CD4-positive, CD25-positive, alpha-beta regulatory T cell (primary cell): ENCODE measurements around the gene LAIR2. TPM values are rescaled to one million over a fixed set of nuclear protein-coding genes. Genes with fewer than 3 reads are reported as not detected.

Experiments
- ATAC-seq, 2 donors: fragments of 150-1000 bp; cut with Tn5 transposase; one replicate each; pipeline ENCODE4 v1.10.0; 2021; ENCODE audit warnings: low read depth in 2 of 2, moderate number of reproducible peaks in 2 of 2, moderate library complexity in 1 of 2
- DNase-seq, 3 donors: peaks; one replicate each; pipeline versions ENCODE4 v3.0.0 to v3.0.0-alpha.2; 2012 to 2022; ENCODE audit warnings: mixed read lengths in 1 of 3
- H3K27ac ChIP-seq: one replicate; pipeline ENCODE4 v1.7.0; 2013; ENCODE audit warnings: mild to moderate bottlenecking, low read length; ENCODE audit not compliant: insufficient read depth, poor library complexity, severe bottlenecking
- H3K27me3 ChIP-seq: one replicate; pipeline ENCODE4 v1.7.0; 2013; ENCODE audit warnings: low read length; ENCODE audit not compliant: control insufficient read depth, insufficient read depth
- H3K36me3 ChIP-seq: one replicate; pipeline ENCODE4 v1.7.0; 2013; ENCODE audit warnings: mild to moderate bottlenecking, low read length, moderate library complexity; ENCODE audit not compliant: control insufficient read depth, insufficient read depth
- H3K4me1 ChIP-seq: 2 replicates; pipeline ENCODE4 v1.7.0; 2013; ENCODE audit warnings: mild to moderate bottlenecking, low read length; ENCODE audit not compliant: insufficient read depth, control insufficient read depth, poor library complexity, severe bottlenecking
- H3K4me3 ChIP-seq: one replicate; pipeline ENCODE4 v1.7.0; 2013; ENCODE audit warnings: low read depth, mild to moderate bottlenecking, low read length, moderate library complexity
- H3K9me3 ChIP-seq, 2 experiments: 1 replicate in 1 of 2; 2 replicates in 1 of 2; pipeline ENCODE4 v1.7.0; 2013; ENCODE audit warnings: low read length in 2 of 2, mild to moderate bottlenecking in 1 of 2, moderate library complexity in 1 of 2; ENCODE audit not compliant: control insufficient read depth in 2 of 2
- H3K27ac Mint-ChIP-seq, 3 donors: one replicate each; pipeline ENCODE4 v1.8.0; 2020 to 2022; ENCODE audit warnings: mild to moderate bottlenecking in 3 of 3, mixed read lengths in 3 of 3, moderate library complexity in 2 of 3
- H3K27me3 Mint-ChIP-seq: one replicate; pipeline ENCODE4 v1.8.0; 2022; ENCODE audit warnings: mild to moderate bottlenecking, mixed read lengths
- H3K36me3 Mint-ChIP-seq: one replicate; pipeline ENCODE4 v1.8.0; 2020; ENCODE audit warnings: mixed read lengths
- H3K4me1 Mint-ChIP-seq, 4 donors: one replicate each; pipeline ENCODE4 v1.8.0; 2020 to 2022; ENCODE audit warnings: mixed read lengths in 4 of 4, mild to moderate bottlenecking in 1 of 4
- H3K4me3 Mint-ChIP-seq, 4 donors: one replicate each; pipeline ENCODE4 v1.8.0; 2020 to 2022; ENCODE audit warnings: mild to moderate bottlenecking in 4 of 4, mixed read lengths in 4 of 4, moderate library complexity in 3 of 4
- H3K9me3 Mint-ChIP-seq, 7 donors: one replicate each; pipeline ENCODE4 v1.8.0; 2020 to 2022; ENCODE audit warnings: mixed read lengths in 7 of 7, mild to moderate bottlenecking in 3 of 7, moderate library complexity in 2 of 7
- polyA plus RNA-seq, 4 donors: library from polyadenylated mRNA; unstranded; fragments of 300-500 nt; fragmentation: Illumina TruSeq; gene quantifications; one replicate each; pipeline ENCODE4 v1.2.3, GENCODE V29; 2021
- total RNA-seq: library from RNA; stranded (reverse); gene quantifications from one replicate; pipeline ENCODE4 v1.2.3, GENCODE V29; 2022

Gene LAIR2, protein sequence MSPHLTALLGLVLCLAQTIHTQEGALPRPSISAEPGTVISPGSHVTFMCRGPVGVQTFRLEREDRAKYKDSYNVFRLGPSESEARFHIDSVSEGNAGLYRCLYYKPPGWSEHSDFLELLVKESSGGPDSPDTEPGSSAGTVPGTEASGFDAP
- total RNA-seq: 62.2 TPM
- 100 to 1,000 TPM; 123 to 365 (median 158) TPM for polyA plus RNA-seq

DNA sequence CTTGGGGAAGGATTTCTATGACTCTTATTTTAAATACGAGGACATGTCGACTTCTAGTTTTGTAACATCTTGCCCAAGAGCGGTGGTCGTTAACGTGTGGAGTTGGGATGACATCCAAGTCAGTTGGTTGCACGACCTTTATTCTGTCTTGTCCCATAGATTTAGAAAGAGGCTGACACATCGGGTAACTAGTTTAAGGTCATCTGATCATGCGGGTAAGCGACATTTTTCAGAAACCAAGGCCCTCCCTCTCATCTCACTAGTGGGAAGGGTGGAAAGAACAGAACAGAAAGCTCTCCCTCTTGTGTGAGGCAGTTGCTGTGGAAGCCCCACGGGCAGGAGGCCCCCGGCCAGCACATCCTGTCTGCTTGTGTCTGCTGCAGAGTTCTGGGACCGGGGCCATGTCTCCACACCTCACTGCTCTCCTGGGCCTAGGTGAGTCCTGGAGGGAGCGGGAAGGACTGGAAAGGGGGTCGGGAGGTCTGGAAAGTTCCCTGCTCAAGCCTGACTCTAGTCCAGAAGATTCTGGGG lies at the start of gene LAIR2:
TSS of gene LAIR2 (plus strand) at position 314 of the 531 bp plus-strand sequence. CDS start at position 402, 88 bp downstream.
- Histone ChIP-seq H3K4me3 (peak within 1 kb of the TSS; percentile 41), H3K9me3 (no peaks in the 10 kb centered on the region), H3K4me1 (peaks cover 33% of the 10 kb centered on the region), H3K27me3 (no peaks in the 10 kb centered on the region), H3K27ac (no peak within 1 kb of the TSS), H3K36me3 (no peaks in the 10 kb centered on the region)
- peaks cover 14 to 68% (median 27%) of the 10 kb centered on the region in 4 donors for H3K4me1 Mint-ChIP-seq
- H3K36me3 Mint-ChIP-seq: peaks cover 4% of the 10 kb centered on the region
- peak within 1 kb of the TSS; percentile 82 to 89 (median 85) for H3K4me3 Mint-ChIP-seq
- H3K27me3 Mint-ChIP-seq: peaks cover 8% of the 10 kb centered on the region
- H3K9me3 Mint-ChIP-seq: no peaks in the 10 kb centered on the region
- DNase-seq (peak in 2 of 3 donors; percentile 20 to 45), ATAC-seq (peak; percentile 37 to 40)
- H3K27ac Mint-ChIP-seq: peak within 1 kb of the TSS; percentile 21 to 89 (median 61)

DNA sequence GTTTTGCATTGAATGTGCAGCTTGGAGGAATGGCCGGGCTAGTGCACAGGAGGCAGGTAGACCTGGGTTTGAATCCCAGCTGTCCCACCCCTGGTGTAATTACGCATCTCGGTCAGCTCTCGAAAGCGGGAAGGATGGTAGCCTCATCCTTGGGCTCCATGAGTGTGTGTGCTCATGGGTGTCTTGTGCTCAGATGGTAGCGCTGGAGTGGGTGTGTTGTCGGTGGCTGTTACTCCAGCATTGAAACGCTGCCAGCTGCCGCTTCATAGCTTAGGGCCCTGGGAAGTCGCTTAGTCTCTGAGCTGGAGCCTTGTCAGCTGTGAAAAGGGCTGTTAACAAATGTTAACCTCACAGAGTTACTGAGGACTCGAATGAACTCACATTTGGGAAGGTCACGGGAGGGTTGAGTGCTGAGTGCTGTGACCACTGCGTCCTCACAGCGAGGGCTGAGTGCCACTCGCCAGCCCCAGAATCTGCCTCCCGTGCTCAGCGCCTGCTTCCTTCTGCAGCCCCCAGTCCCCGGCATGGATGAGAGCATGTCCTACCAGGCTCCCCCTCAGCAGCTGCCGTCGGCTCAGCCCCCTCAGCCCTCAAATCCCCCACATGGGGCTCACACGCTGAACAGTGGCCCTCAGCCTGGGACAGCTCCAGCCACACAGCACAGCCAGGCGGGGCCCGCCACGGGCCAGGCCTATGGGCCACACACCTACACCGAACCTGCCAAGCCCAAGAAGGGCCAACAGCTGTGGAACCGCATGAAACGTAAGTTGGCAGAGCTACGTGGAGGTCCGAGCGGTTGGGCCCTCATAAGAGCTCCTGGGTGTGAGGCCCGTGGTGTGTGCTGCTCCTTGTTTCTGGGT lies 48.5 kb upstream of the LAIR2 start:
- Histone ChIP-seq H3K27ac (no peak overlapping the region), H3K36me3 (peaks cover 84% of the 10 kb centered on the region), H3K4me1 (peaks cover 30% of the 10 kb centered on the region), H3K27me3 (no peaks in the 10 kb centered on the region), H3K4me3 (no peak overlapping the region), H3K9me3 (no peaks in the 10 kb centered on the region)
- peak overlapping the region in 1 of 4 donors; percentile 86 for H3K4me3 Mint-ChIP-seq
- H3K27ac Mint-ChIP-seq: no peak overlapping the region
- peaks cover 31% of the 10 kb centered on the region for H3K36me3 Mint-ChIP-seq
- H3K9me3 Mint-ChIP-seq: peaks cover 0 to 1% (median 0%) of the 10 kb centered on the region in 7 donors
- DNase-seq (no peak), ATAC-seq (no peak)
- H3K4me1 Mint-ChIP-seq: peaks cover 5 to 57% (median 32%) of the 10 kb centered on the region in 4 donors
- no peaks in the 10 kb centered on the region for H3K27me3 Mint-ChIP-seq

DNA sequence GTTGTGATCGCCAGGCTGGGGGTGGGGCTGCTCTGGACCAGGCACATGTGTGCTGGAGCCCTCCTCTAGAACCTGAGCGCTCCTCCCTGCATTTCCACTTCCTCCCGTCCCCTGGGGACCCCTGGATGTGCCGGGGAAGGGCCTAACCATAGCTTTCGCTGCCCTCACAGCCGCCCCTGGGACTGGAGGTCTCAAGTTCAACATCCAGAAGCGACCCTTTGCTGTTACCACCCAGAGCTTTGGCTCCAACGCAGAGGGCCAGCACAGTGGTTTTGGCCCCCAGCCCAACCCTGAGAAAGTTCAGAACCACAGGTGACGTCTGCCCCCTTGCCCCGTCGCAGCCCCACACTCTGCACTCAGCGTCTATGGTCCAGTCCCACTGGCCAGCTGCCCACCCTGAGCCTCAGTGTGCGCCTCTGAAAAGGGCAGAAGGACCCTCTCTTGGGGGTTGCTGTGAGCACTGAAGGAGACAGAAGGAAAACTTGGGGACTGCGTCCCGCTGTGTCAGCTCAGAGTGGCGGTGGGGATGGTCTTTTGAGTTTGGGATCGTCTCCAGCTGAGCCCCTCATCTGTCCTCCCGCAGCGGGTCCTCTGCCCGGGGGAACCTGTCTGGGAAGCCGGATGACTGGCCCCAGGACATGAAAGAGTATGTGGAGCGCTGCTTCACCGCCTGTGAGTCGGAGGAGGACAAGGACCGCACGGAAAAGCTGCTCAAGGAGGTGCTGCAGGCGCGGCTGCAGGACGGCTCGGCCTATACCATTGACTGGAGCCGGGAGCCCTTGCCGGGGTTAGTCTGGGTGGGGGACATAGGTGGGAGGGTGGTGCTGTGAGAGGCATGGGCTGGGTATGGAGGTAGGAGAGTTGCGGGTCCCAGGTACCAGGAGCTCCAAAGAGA lies 47.6 kb upstream of the LAIR2 start:
- Histone ChIP-seq H3K36me3 (peaks cover 92% of the 10 kb centered on the region), H3K4me3 (no peak overlapping the region), H3K27me3 (no peaks in the 10 kb centered on the region), H3K4me1 (peaks cover 26% of the 10 kb centered on the region), H3K27ac (no peak overlapping the region), H3K9me3 (no peaks in the 10 kb centered on the region)
- Mint-ChIP-seq H3K4me1 (peaks cover 5 to 59% (median 35%) of the 10 kb centered on the region in 4 donors), H3K27me3 (no peaks in the 10 kb centered on the region), H3K4me3 (peak overlapping the region in 1 of 4 donors; percentile 86), H3K36me3 (peaks cover 38% of the 10 kb centered on the region), H3K27ac (no peak overlapping the region), H3K9me3 (peaks cover 0 to 1% (median 0%) of the 10 kb centered on the region in 7 donors)
- DNase-seq (no peak), ATAC-seq (no peak)

DNA sequence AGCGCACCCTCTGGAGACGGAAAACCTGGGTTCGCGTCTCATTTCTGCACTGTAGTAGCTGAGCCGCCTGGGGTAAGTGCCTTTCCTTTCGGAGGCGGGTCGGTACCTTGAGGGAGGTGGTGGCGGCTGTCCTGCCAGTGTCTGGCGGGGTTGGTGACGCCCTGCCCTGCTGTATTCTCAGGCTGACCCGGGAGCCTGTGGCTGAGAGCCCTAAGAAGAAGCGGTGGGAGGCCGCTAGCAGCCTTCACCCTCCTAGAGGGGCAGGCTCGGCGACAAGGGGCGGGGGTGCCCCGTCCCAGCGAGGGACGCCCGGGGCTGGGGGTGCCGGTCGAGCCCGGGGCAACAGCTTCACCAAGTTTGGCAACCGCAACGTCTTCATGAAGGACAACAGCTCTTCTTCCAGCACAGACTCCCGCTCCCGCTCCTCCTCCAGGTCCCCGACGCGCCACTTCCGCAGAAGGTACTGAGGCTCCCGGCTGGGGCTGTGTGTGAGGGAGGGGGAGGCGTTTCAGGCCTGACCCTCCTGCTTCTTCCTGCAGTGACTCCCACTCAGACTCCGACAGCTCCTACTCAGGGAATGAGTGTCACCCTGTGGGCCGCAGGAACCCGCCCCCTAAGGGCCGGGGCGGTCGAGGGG lies 46.7 kb upstream of the LAIR2 start:
- ATAC-seq (no peak), DNase-seq (no peak)
- Mint-ChIP-seq H3K4me1 (peaks cover 5 to 52% (median 28%) of the 10 kb centered on the region in 4 donors), H3K27me3 (no peaks in the 10 kb centered on the region), H3K36me3 (peaks cover 36% of the 10 kb centered on the region), H3K9me3 (peaks cover 0 to 1% (median 0%) of the 10 kb centered on the region in 7 donors), H3K27ac (peak overlapping the region in 1 of 3 donors; percentile 14), H3K4me3 (peak overlapping the region in 2 of 4 donors; percentile 48 to 52)
- H3K4me1 ChIP-seq: peaks cover 17% of the 10 kb centered on the region
- no peaks in the 10 kb centered on the region for H3K9me3 ChIP-seq
- H3K27me3 ChIP-seq: no peaks in the 10 kb centered on the region
- no peak overlapping the region for H3K27ac ChIP-seq
- H3K4me3 ChIP-seq: no peak overlapping the region
- H3K36me3 ChIP-seq: peaks cover 94% of the 10 kb centered on the region

DNA sequence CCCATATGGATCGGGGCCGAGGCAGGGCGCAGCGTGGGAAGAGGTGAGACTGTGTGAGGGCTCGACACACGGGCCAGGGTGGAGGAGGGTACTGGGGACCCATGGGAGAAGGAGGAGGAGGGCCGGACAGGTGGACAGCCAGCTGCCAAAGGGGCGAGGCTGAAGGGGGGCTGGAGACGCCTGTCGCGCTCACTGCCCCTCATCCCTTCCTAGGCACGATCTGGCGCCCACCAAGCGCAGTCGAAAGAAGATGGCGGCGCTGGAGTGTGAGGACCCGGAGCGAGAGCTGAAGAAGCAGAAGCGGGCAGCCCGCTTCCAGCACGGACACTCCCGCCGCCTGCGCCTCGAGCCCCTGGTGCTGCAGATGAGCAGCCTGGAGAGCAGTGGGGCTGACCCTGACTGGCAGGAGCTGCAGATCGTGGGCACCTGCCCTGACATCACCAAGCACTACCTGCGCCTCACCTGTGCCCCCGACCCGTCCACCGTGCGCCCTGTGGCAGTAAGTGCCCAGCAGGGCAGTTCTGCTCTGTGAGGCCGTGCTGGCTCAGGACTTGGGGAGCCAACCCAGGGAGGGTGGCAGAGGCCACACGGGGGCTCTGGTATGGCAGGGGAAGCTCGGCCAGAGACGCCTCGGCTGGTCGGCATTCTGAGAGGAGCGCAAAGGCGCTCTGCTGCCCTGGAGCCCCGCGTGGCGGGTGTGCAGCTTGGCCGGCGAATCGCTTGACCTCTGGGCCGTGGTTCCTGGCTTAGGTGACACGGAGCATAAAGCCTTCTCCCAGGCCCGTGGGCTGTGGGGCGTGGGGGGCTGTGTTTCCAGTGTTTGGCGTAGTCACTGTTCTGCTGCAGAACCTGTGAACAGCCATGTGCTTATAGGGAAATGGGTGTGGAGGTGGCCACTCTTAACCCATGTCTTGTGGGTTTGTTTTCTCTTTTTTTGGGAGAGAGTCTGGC lies 45.9 kb upstream of the LAIR2 start:
- peak overlapping the region in 1 of 3 donors; percentile 14 for H3K27ac Mint-ChIP-seq
- DNase-seq (no peak), ATAC-seq (no peak)
- no peaks in the 10 kb centered on the region for H3K27me3 Mint-ChIP-seq
- H3K4me3 Mint-ChIP-seq: peak overlapping the region in 2 of 4 donors; percentile 48 to 73
- H3K9me3 Mint-ChIP-seq: peaks cover 0 to 1% (median 0%) of the 10 kb centered on the region in 7 donors
- H3K36me3 ChIP-seq: peaks cover 90% of the 10 kb centered on the region
- no peaks in the 10 kb centered on the region for H3K9me3 ChIP-seq
- peaks cover 9% of the 10 kb centered on the region for H3K4me1 ChIP-seq
- no peak overlapping the region for H3K27ac ChIP-seq
- no peak overlapping the region for H3K4me3 ChIP-seq
- H3K4me1 Mint-ChIP-seq: peaks cover 5 to 48% (median 23%) of the 10 kb centered on the region in 4 donors
- peaks cover 32% of the 10 kb centered on the region for H3K36me3 Mint-ChIP-seq
- H3K27me3 ChIP-seq: no peaks in the 10 kb centered on the region

DNA sequence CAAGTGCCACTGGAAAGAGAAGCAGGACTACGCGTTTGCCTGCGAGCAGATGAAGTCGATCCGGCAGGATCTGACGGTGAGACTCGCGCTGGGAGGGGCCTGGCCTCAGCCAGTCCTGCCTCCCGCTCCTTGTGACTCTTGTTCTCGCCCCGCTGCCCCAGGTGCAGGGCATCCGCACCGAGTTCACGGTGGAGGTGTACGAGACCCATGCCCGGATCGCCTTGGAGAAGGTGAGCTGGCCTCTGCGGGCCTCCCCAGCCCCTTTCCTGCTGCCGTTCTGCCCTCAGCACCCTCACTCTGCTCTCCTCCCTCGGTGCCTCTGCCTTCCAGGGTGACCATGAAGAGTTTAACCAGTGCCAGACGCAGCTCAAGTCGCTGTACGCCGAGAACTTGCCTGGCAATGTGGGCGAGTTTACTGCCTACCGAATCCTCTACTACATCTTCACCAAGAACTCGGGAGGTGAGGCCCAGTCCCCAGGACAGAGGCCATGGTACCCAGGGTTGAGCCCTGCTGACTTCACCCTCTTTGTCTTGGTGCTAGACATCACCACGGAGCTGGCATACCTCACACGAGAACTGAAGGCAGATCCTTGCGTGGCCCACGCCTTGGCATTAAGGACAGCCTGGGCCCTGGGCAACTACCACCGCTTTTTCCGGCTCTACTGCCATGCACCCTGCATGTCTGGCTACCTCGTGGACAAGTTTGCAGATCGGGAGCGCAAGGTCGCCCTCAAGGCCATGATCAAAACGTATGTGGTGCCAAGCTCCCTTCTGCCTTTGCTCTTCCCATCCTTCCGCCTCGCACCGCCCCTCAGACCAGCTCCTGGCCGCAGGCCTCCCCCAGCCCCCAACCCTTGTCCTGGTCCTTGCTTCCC lies 44.6 kb upstream of the LAIR2 start:
- H3K27me3 Mint-ChIP-seq: no peaks in the 10 kb centered on the region
- peaks cover 0 to 1% (median 0%) of the 10 kb centered on the region in 7 donors for H3K9me3 Mint-ChIP-seq
- H3K4me1 Mint-ChIP-seq: peaks cover 4 to 42% (median 19%) of the 10 kb centered on the region in 4 donors
- ATAC-seq: no peak
- peaks cover 12% of the 10 kb centered on the region for H3K4me1 ChIP-seq
- peaks cover 31% of the 10 kb centered on the region for H3K36me3 Mint-ChIP-seq
- peaks cover 79% of the 10 kb centered on the region for H3K36me3 ChIP-seq
- H3K4me3 Mint-ChIP-seq: peak overlapping the region in 2 of 4 donors; percentile 50 to 73
- H3K27me3 ChIP-seq: no peaks in the 10 kb centered on the region
- no peak overlapping the region for H3K27ac Mint-ChIP-seq
- no peak overlapping the region for H3K4me3 ChIP-seq
- no peak for DNase-seq
- H3K9me3 ChIP-seq: no peaks in the 10 kb centered on the region
- H3K27ac ChIP-seq: no peak overlapping the region
